Measurements from ENCODE around the gene HSDL1.

Gene HSDL1

DNA sequence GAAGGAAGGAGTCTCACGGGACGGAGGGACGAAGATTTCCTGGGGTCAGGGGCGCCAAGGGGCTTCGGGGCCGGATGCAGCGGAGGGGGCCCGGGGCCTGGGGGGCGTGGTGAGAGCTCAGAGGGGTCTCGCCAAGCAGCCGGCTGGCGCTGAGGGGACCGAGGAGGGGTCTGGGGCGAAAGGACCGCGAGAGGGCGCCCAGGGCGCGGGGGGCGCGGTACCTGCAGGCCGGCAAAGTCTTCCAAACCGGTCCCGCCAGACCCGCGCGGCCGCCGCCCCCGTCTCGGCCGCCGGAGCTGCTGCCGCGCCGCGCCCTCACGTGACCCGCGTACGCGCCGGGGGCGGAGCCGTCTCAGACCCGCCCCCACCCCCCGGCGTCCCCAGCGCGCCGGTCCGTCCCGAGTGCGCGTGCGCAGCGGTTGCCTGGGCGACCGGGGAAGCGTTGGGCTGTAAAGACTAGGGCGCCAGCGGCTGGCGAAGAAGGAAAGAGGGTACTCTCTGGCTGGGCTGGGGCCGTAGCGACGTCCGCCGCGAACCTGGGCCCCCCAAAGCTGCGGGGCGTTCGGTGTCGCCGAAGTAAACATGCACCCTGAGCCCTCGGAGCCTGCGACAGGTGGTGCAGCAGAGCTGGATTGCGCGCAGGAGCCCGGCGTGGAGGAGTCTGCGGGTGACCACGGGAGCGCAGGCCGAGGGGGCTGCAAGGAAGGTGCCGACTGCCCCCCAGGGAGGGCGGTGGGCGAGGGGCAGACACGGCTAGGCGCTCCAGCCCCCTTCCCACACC is at the start of gene HSDL1, which contains the start of gene DNAAF1:
Gene HSDL1 (minus strand): TSS at position 319 of the 781 bp plus-strand sequence. CDS start 13,856 bp downstream, outside the sequence.
Gene DNAAF1 (plus strand): TSS at position 450 of the 781 bp plus-strand sequence. CDS start 133 bp downstream, at position 583.
- no peaks in the 10 kb centered on the region for H3K9me3 ChIP-seq
- H3K27me3 ChIP-seq (ENCODE audit: low read depth) = 0 out of 2 replicates have a peak, but pooled peaks cover 2% of the 10 kb centered on the region
- peak; percentile 80 to 92 for DNase-seq (ENCODE audit: low spot score in 2 of 2)
- peak within 1 kb of the TSS; percentile 63 for H3K4me3 ChIP-seq
- peaks cover 5% of the 10 kb centered on the region; the same call in 1 of the 2 replicates for H3K4me1 ChIP-seq
- H3K36me3 ChIP-seq (replicated peaks) = no peaks in the 10 kb centered on the region; the same call in 1 of the 2 replicates
- in situ Hi-C loops (cut with MboI; ENCODE audit: low sequenced_read_pairs) = no loop called here

DNA sequence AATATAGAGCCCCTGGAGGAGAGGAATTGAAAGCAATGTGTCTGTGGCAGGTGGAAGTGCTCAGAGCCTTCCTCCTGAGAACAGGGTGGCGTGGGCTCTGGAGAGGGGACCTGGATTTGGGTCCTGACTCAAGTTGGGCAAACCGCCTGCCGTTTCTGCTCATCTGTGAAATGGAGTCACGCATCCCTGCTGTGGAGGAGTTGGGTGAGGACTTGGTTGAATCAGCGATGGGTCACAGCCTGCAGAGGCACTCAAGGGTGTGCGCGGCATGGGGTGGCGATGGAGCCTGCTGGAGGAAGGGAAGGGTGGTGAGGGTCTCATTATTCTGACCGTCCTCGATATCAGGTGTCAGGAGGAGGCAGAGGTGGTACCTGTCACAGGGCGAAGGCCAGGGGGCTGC is 49.0 kb upstream of the HSDL1 start:
- no peak for DNase-seq (ENCODE audit: low spot score in 2 of 2)
- H3K4me1 ChIP-seq = no peaks in the 10 kb centered on the region
- no peaks in the 10 kb centered on the region for H3K27me3 ChIP-seq (ENCODE audit: low read depth)
- no peaks in the 10 kb centered on the region for H3K9me3 ChIP-seq
- in situ Hi-C loops (cut with MboI; ENCODE audit: low sequenced_read_pairs) = no loop called here
- H3K36me3 ChIP-seq (replicated peaks) = no peaks in the 10 kb centered on the region
- H3K4me3 ChIP-seq = no peak overlapping the region

DNA sequence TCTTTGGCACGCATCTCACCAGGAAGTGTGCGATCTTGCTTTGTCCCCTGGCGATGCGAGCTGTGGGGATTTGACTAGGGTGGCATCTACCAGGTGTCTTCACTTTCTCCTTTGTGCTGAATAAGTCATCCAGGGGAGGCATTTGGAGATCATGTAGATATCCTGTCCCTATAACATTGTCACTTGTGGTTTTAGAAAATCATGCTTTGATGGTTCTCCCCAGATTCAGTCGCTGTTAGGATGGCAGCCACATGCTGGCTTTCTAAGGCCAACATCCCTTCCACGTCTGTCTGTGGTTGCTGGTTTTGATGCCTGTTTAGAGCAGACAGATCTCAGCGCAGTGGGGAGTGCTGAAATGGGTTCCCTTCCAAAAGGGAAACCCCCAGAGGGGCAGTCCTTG is 48.5 kb upstream of the HSDL1 start:
- H3K9me3 ChIP-seq = no peaks in the 10 kb centered on the region
- in situ Hi-C loops (cut with MboI; ENCODE audit: low sequenced_read_pairs) = no loop called here

DNA sequence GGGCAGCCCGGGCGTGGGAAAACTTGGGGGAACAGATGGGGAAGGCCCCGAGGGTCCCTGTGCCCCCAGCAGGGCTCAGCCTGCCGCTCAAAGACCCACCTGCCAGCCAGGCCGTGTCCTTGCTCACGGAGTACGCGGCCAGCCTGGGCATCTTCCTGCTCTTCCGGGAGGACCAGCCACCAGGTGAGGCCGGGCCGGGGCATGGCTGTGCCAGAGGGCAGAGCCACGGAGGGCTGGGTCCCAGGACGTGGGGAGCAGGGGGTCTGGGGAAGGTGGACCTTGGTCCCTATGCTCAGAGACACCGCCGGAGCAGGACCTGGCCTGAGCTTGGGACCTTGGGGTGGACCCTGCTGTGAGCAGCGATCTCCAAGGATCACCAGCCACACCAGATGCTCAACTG is 46.5 kb upstream of the HSDL1 start:
- in situ Hi-C loops (cut with MboI; ENCODE audit: low sequenced_read_pairs) = no loop called here
- no peaks in the 10 kb centered on the region for H3K4me1 ChIP-seq
- no peak for DNase-seq (ENCODE audit: low spot score in 2 of 2)
- no peak overlapping the region for H3K4me3 ChIP-seq
- no peaks in the 10 kb centered on the region for H3K9me3 ChIP-seq
- H3K36me3 ChIP-seq (replicated peaks) = no peaks in the 10 kb centered on the region
- H3K27me3 ChIP-seq (ENCODE audit: low read depth) = no peaks in the 10 kb centered on the region

More for the DNA sequence above, 48.5 kb upstream of the HSDL1 start:
- H3K27me3 ChIP-seq (ENCODE audit: low read depth) = no peaks in the 10 kb centered on the region
- no peak overlapping the region for H3K4me3 ChIP-seq
- no peak for DNase-seq (ENCODE audit: low spot score in 2 of 2)
- no peaks in the 10 kb centered on the region for H3K4me1 ChIP-seq
- no peaks in the 10 kb centered on the region for H3K36me3 ChIP-seq (replicated peaks)

DNA sequence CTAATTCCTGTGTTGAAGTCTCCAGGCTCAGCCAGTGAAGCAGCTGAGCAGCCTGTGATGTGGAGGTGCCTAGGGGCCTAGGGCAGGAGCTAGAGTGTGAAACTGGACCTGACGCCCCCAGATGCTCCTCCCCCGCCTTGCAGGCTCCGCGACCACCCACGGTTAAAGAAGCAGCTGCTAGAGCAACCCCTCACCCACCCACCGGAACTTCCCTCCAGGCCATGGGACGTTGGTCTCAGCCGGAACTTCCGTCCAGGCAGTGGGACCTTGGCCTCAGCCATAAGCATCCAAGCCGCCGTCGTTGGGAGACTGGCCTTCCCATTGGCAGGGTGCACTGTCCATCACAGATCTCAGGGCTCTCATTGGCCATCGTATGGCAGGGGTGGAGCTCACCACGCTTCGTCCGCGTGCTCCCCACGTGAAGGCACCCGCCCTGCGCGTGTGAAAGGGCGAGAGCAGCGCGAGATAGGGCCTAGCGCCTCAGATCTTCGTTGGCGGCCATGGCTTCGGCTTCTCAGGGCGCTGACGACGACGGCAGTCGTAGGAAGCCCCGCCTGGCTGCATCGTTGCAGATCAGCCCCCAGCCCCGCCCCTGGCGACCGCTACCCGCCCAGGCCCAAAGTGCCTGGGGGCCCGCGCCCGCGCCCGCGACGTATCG is 45.9 kb upstream of the HSDL1 start, which contains the start of gene ADAD2:
Gene ADAD2 (plus strand): TSS at position 427 of the 658 bp plus-strand sequence. CDS start 74 bp downstream, at position 501.
- DNase-seq (ENCODE audit: low spot score in 2 of 2) = peak in 1 of 2 experiments; percentile 36
- Histone ChIP-seq H3K4me3 (no peak within 1 kb of the TSS), H3K27me3 (ENCODE audit: low read depth) (no peaks in the 10 kb centered on the region), H3K9me3 (no peaks in the 10 kb centered on the region), H3K4me1 (no peaks in the 10 kb centered on the region; the same call in 1 of the 2 replicates), H3K36me3 (replicated peaks) (no peaks in the 10 kb centered on the region)
- in situ Hi-C loops (cut with MboI; ENCODE audit: low sequenced_read_pairs) = no loop called here

DNA sequence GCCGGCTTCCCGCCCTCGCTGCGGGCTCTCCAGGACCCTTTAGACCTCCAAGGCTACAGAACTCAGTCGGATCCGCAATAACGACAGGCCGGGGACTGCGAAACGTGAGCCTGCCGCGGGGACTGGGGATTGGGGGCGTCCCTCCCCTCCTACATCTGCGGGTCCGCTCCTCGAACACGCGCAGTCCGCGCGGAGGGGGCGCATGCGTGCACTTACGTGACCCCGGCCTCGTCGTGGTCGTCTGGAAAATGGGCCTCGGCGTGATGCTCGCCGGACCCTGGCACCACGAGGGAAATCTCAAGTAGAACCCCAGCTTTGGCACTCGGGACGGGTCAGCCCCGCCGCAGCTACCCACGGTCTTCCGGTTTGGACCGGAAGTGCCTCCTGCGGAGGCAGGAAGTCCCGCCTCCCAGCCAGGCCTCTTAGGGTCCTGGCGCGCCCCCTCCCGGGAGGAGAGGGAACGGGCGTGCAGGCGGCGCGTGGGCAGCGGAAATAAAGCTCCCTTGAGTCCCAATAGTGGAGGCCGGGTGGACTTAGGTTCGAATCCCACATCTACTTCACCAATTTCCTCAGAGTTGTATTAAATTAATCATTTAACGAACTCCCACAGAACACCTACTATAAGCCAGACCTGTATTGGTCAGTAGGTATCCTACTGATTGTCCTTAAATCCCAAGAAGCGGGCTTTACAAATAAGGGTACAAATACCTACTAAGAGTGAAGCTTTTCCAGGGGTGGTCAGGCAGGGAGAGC is 41.9 kb upstream of the HSDL1 start, which contains the start of gene TAF1C:
Gene TAF1C (minus strand): TSS at position 373 of the 753 bp plus-strand sequence. CDS start 2,069 bp downstream, outside the sequence.
- peak; percentile 77 to 91 for DNase-seq (ENCODE audit: low spot score in 2 of 2)
- Histone ChIP-seq H3K4me3 (peak within 1 kb of the TSS; percentile 87), H3K27me3 (ENCODE audit: low read depth) (no peaks in the 10 kb centered on the region), H3K4me1 (no peaks in the 10 kb centered on the region; the same call in 1 of the 2 replicates), H3K36me3 (replicated peaks) (peaks cover 8% of the 10 kb centered on the region), H3K9me3 (no peaks in the 10 kb centered on the region)
- in situ Hi-C loops (cut with MboI; ENCODE audit: low sequenced_read_pairs) = loop anchor here (10.0 kb wide), 1 partner anchor 102 kb away; no protein-coding TSS in a partner anchor

DNA sequence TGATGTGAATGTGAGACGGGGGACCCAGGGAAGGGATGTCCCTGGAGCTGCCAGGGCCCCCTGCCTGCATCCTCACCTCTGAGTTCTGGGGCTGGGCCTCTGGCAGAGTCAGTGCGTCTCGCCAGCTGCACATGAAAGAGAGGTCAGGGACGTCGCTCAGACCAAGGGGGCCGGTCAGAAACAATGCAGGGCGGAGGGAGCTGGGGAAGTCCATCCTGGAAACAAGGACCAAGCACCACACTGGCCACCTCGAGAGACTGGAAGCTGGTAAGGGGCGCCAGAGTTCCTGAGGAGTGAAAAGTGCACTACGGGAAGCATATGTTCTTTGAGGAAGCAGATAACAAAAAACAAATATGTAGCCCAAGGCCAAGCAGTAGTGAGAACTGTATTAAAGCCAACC is 39.8 kb upstream of the HSDL1 start:
- in situ Hi-C loops (cut with MboI; ENCODE audit: low sequenced_read_pairs) = loop anchor here (10.0 kb wide), 1 partner anchor 100 kb away; no protein-coding TSS in a partner anchor
- H3K4me3 ChIP-seq = no peak overlapping the region
- no peaks in the 10 kb centered on the region for H3K27me3 ChIP-seq (ENCODE audit: low read depth)
- no peaks in the 10 kb centered on the region; the same call in 1 of the 2 replicates for H3K4me1 ChIP-seq
- no peak for DNase-seq (ENCODE audit: low spot score in 2 of 2)
- no peaks in the 10 kb centered on the region for H3K9me3 ChIP-seq
- H3K36me3 ChIP-seq (replicated peaks) = peaks cover 9% of the 10 kb centered on the region

DNA sequence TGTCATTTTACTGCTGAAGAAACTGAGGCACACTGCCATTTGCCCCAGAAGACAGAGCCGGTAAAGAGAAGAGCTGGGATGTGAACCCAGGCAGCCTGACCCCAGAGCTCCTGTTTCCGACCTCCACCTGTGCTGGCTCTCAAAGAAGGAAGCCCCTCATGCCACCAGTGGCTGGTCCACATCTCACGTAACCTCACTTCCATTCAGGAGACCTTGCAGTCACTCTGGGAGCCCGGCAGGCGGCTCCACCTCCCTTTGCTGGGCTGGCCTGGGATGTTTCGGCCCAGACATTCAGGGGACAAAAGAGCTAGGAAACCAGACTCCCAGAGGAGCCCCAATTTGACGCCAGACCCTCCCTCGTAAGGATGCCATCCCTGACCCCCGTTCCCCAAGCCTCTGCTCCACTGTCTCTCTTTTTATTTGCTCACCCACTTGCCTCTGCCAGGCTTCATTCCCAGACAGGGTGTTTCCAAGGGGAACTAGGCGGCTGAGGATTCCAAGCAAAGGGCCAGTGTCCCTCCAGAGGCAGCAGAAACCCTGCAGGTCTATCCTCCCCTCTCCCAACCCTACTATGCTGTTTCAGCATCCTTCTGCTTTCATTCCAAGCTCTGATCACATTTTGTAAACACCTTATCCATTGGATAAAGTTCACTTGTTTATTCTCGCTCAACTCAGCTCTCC is 39.1 kb upstream of the HSDL1 start:
- Histone ChIP-seq H3K27me3 (ENCODE audit: low read depth) (no peaks in the 10 kb centered on the region), H3K36me3 (replicated peaks) (peaks cover 15% of the 10 kb centered on the region), H3K4me1 (no peaks in the 10 kb centered on the region; the same call in 1 of the 2 replicates), H3K4me3 (no peak overlapping the region), H3K9me3 (no peaks in the 10 kb centered on the region)
- DNase-seq (ENCODE audit: low spot score in 2 of 2) = no peak
- in situ Hi-C loops (cut with MboI; ENCODE audit: low sequenced_read_pairs) = loop anchor here (10.0 kb wide), 1 partner anchor 99 kb away; no protein-coding TSS in a partner anchor

DNA sequence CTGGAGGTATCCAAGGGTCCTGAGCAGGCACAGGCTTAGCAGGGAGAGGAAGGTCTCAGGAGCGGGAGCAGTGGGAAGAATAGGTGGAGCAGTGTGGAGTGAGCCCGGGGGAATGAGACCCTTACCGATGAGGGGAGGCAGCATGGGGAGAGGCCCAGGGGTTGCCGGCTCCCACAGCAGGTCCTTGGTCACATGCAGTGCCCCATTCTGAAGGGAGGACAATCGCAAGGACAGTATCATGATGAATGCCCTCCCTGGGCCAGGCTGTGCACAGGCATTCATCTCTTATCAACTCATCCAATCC is 38.5 kb upstream of the HSDL1 start:
- no peak for DNase-seq (ENCODE audit: low spot score in 2 of 2)
- no peaks in the 10 kb centered on the region for H3K27me3 ChIP-seq (ENCODE audit: low read depth)
- in situ Hi-C loops (cut with MboI; ENCODE audit: low sequenced_read_pairs) = loop anchor here (10.0 kb wide), 1 partner anchor 99 kb away; no protein-coding TSS in a partner anchor
- no peaks in the 10 kb centered on the region; the same call in 1 of the 2 replicates for H3K4me1 ChIP-seq
- no peaks in the 10 kb centered on the region for H3K9me3 ChIP-seq
- H3K36me3 ChIP-seq (replicated peaks) = peaks cover 16% of the 10 kb centered on the region
- H3K4me3 ChIP-seq = no peak overlapping the region

DNA sequence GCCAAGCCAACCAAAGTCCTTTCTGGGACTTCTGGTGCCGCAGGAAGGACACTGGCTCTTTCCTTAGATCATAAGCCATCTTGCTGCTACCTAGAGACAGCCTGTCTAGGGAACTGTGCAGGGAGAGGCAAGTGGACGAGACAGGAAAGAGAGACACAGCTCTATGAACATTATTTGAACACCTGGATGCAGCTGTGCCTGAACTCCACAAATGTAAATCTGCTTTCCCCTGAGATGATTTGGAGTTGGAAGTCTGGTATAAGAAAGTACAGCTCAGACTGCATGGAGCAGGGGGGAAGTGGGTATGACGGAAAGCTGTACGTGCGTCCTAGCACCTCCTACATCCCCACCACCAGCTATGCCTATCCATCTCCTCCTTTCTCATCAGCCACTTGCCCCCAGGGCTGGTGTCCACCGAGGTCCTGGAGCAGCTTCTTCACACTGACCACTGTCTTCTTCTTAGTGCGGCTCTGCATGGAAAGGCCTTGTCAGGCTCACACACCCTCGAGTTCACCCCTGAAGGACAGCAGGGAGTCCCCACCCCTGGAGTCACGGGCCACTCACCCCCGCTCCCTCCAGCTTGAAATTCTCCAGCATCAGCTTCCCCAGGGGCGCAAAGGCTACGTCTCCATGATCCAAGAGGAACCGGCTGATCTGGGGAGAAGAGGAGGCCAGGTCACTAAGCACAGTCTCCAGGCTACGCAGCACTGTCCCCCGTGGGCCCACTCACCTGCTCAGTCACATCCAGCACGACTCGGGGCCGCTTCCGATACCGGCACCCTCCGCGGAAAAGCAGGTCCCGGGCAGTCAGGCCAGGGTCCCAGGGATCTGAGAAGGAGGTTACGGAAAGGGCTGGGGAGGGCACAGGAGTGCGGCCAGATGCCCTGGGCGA is 37.9 kb upstream of the HSDL1 start:
- Histone ChIP-seq H3K36me3 (replicated peaks) (peaks cover 22% of the 10 kb centered on the region), H3K4me1 (no peaks in the 10 kb centered on the region; the same call in 1 of the 2 replicates), H3K9me3 (no peaks in the 10 kb centered on the region), H3K4me3 (no peak overlapping the region), H3K27me3 (ENCODE audit: low read depth) (no peaks in the 10 kb centered on the region)
- no peak for DNase-seq (ENCODE audit: low spot score in 2 of 2)
- in situ Hi-C loops (cut with MboI; ENCODE audit: low sequenced_read_pairs) = loop anchor here (10.0 kb wide), 1 partner anchor 98 kb away; no protein-coding TSS in a partner anchor

DNA sequence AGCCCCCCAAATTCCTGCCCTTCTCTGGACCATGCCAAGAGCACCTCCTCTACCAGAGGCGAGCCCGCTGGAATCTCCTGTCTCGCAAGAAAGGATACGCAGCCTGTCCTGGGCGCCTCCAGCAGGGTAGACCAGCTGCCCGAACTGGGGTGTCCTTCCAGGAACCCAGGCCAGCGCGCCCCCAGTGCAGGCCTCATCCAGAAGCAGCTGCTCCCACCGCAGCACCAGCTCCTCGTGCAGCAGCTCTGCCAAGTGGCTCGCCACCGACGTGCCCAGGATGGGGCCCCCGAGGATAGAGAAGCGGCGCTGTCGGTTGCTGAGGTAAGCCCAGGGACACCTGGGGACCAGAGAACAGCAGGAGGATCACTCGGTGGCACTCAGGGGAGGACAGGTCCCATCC is 37.1 kb upstream of the HSDL1 start:
- peaks cover 27% of the 10 kb centered on the region for H3K36me3 ChIP-seq (replicated peaks)
- no peak for DNase-seq (ENCODE audit: low spot score in 2 of 2)
- H3K27me3 ChIP-seq (ENCODE audit: low read depth) = no peaks in the 10 kb centered on the region
- H3K4me1 ChIP-seq = no peaks in the 10 kb centered on the region; the same call in 1 of the 2 replicates
- in situ Hi-C loops (cut with MboI; ENCODE audit: low sequenced_read_pairs) = loop anchor here (10.0 kb wide), 1 partner anchor 97 kb away; no protein-coding TSS in a partner anchor
- no peak overlapping the region for H3K4me3 ChIP-seq
- H3K9me3 ChIP-seq = no peaks in the 10 kb centered on the region
